Left renal pelvis (tissue), 4 donors: ENCODE measurements around the gene EXD2. TPM values are rescaled to one million over a fixed set of nuclear protein-coding genes. Genes with fewer than 3 reads are reported as not detected.
A peak's percentile ranks its signal among the peaks of the same experiment; 100 is the strongest.
"Not testable (repeated sequence)": the region's sequence is repeated elsewhere in the genome, so short reads cannot be mapped to it uniquely, and the experiment has no call there.

Experiments
- DNase-seq, 4 donors: peaks; one replicate each; pipeline ENCODE4 v3.0.0-alpha.2; 2013; ENCODE audit warnings: low read depth in 4 of 4, low spot score in 3 of 4
- polyA plus RNA-seq, 4 donors: library from polyadenylated mRNA; unstranded; fragments of 120-200 nt; gene quantifications; one replicate each; pipeline ENCODE4 v1.2.1, GENCODE V29; 2013; ENCODE audit not compliant: insufficient read length in 4 of 4

EXD2 gene, protein sequence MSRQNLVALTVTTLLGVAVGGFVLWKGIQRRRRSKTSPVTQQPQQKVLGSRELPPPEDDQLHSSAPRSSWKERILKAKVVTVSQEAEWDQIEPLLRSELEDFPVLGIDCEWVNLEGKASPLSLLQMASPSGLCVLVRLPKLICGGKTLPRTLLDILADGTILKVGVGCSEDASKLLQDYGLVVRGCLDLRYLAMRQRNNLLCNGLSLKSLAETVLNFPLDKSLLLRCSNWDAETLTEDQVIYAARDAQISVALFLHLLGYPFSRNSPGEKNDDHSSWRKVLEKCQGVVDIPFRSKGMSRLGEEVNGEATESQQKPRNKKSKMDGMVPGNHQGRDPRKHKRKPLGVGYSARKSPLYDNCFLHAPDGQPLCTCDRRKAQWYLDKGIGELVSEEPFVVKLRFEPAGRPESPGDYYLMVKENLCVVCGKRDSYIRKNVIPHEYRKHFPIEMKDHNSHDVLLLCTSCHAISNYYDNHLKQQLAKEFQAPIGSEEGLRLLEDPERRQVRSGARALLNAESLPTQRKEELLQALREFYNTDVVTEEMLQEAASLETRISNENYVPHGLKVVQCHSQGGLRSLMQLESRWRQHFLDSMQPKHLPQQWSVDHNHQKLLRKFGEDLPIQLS
- polyA plus RNA-seq = 10 to 100 TPM; 22.6 to 34.9 (median 31.8) TPM

DNA sequence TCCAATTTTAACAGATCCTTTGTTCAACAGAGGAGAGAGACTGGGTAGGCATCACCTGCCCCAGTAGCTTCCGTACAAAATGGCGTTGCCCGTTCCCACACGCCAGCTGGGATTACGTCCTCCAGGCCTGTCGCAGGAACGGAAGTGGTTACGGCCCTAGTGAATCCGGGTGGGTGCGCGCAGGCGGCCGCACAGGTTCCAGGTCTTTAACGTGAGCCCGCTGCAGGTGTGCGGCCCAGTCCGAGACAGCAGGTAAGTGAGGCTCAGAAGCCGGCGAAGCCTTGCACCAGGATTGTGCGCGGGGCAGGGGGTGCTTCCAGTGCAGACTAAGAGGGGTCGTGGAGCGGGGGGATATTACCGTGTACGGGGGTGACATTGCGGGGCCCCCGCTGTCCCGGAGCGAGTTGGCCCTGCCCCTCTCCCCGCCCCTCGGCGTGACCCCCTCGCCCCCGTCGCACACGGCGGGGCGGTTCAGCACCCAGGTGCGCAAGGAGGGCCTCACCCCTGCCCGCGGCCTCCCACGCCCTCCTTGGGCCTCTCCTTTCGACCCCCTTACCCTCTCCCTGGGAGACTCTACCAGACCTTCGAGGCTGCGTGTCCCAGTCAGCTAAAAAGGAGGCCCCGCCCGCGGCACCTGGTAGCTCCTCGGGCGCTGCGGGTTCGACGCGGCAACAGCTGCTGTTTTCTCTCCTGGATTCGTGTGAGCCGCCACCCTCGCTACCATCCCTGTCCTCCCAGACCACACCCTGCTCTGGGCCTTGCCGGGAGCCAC lies at the start of gene EXD2:
TSS of gene EXD2 (plus strand) at position 159 of the 772 bp plus-strand sequence. CDS start 17,973 bp downstream, outside the sequence.
- peak; percentile 78 to 85 (median 82) for DNase-seq

DNA sequence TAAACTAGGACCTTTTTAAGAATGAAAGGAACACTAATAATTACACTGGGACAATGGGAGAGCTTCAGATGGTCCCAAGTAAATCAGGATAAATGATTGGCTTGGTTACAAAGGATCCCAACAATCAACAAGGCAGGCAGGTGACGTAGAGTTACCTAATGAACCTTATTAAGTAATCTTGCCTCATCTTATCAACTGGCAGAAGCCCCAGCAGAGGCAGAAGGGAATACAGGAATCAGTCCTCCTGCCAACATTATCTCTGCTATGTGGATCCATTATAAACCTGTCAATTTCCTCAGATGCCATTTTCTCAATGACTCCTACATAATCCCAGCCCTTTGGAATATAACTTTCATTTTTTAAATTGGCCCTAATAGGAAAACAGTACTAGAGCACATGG lies 49.7 kb upstream of the EXD2 start:
- no peak for DNase-seq

DNA sequence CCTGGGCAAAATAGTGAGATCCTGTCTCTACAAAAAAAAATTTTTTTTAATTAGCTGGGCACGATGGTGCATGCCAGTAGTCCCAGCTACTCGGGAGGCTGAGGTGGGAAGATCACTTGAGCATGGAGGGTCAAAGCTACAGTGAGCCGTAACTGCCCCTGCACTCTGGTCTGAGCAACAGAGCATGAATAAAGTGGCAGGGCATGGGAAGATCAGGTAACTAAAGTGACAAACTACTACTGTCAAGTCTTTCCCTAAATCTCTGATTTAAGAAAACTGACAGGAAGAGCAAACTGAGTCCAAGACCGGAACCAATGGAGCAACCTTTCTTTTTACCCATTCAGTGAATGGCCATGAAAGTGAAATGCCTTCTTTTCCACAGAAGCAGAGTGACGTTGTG lies 49.2 kb upstream of the EXD2 start:
- peak in 1 of 4 donors; percentile 27 for DNase-seq

DNA sequence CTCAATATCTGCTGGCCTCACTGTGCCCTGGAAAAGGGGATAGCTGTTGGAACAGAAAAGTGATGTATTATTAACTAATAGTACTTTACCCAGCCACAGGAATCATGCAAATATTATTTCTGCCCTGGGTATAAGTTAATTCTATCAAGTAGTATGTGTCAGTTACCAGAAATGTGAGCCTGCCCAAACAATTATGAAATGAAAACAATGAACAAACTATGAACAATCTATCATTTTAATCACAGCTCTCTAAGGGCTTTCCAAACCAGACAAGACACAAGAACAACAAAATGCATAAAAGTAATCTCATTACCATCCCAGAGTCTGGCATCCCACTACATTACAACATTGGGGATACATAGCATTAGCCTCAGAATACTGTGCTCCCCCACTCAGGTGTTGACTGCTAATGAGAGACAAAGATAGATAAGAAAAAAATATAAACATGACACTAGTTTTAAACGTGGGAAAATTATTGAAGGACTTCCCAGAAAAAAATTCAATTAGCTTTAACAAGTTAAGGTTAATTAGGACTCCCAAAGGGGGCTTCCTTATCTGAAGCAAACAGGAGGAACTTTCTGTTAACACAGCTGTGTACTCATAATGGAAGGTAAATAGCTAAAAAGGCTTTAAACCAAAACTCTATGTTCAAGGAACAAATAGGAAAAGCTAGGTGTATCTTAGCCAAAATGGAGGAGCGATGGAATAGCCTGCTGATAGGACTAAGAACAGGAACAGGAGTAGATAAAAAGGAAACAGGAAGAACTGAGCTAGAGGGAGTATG lies 41.6 kb upstream of the EXD2 start:
- DNase-seq = no peak

DNA sequence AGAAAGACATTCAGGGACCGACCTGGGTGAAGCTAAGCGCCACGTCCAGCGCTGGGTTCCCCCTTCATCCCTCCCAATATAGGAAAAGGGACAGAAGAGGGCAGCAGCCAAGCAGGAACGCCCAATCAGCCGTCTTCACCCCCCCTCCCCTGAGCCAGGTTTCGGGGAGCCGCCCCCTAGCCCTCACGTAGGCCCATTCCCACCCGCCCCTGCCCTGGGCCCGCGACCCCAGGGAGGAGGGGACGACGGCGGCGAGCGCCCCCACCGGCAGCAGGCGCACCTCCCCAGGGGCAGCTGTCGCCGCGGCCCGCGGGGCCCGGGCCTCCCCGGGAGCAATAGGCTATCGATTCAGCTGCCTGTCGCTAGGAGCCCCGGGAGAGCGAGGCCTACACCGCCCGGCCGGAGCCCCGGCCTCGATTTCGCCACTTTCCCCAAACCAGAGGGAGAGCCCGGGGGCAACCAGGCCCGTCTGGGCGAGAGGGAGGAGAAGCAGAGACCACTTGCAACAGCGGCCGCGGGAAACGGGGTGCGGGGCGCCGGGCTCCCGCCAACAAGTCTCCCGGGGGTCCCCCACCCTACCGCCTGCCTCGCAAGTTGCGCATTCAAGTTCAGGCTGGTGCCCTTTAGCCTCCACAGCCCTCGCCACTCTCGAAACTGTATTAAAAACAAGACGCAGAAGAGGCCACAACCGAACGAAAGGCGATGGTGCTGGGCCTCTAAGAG lies 39.7 kb upstream of the EXD2 start:
- DNase-seq = peak; percentile 52 to 64 (median 61)

DNA sequence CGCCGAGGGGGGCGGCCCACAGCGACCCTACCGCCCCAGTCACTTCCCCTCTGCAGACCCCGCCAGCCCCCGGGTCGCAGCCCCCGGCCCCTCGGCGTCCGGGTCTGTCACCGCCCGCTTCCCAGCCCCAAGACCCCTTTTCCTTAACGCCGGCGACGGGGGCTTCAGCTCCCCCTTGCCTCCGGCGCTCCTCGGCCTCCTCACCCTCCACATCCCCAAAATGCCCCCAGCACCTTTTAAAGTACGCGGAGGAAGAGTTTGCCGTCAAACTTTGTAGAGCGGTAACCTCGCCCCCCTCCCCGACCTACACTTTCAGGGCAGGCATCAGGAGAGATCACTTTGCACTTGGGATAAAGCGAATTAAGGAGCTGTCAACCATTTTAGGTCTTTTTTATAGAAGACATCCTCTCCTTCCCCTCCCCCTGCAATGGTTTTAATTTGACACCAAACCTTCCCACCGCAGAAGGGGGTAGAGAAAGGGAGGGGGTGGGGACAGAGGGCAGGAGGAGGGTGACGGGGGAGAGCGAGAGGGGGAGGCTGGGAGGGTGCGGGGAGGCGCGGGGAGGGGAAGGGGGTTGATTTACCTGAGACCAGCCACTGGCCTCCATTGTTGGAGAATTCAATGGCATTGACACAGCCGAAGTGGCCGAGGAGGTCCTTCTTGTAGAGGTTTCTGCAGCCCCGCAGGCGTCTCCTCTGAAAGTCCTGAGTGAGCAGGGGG lies 39.0 kb upstream of the EXD2 start:
- peak; percentile 29 to 47 (median 33) for DNase-seq

DNA sequence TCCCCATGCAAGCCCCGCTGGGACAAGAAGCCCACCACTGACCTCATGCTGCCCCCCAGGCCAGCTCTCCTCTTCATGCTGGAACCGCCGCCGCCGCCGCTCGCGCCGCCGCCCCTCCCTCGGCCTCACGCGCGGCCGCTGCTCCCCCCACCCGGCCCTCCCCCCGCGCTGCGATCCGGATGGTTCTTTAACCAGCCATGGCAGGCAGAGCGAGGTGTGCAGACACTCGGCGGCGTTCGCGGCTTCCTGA lies 38.5 kb upstream of the EXD2 start, which contains the start of gene DCAF5:
TSS of gene DCAF5 (minus strand) at position 218 of the 250 bp plus-strand sequence. CDS start at position 77, 141 bp downstream.
- no peak for DNase-seq

DNA sequence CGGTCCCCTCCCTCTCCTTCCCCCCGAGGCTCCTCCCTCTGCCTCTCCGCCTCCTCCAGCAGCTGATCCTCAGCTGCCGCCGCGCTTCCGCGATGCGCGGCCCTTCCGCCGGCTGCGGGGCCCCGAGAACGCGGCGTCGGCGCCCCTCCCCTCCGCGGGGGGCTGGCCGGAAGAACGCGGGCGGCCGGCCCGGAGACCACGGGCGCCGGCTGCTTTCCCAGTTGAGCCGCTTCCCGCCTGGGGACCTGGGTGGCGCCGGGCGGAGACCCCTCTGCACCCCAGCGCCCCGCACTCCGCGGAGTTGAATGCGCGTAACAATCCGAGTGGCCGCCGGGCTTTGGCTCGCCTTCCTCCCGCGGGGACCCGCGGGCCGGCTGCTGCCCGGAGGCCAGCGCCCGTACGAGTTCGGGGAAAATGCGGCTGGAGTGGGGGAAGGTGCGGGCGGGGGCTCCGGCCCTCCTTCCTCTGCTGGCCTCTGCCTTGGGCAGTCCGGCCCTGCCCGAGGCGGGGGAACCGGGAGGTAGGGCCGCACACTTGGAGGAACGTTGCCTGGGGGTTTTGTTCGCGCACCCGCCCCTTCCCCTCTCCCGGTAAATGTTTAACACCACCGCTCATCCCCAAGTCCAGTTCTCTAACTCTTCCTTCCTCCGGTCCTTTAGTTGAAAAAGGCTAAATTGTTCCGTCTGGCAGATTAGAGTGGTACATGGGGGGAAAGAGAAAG lies 38.0 kb upstream of the EXD2 start:
- DNase-seq = peak; percentile 78 to 87 (median 82)

DNA sequence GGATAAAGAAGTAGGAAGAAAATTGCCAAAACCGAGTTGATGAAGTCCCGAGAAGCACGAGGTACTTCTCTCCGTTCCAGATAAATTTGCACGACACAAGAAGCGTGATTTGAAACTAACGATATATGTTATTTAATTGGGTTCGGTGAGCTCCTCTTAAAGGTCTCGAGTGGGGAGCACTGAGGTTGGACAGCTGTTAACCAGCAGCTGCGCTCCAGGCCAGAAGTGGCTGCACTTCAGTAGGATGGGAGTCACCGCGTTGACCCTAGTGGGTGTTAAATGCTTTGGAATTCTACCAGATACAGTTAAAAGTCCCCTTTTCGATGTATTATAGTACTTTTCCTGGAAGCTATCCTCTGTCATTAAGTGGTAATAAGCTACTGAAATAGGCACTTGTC lies 37.4 kb upstream of the EXD2 start:
- DNase-seq = peak in 2 of 4 donors; percentile 18 to 29

DNA sequence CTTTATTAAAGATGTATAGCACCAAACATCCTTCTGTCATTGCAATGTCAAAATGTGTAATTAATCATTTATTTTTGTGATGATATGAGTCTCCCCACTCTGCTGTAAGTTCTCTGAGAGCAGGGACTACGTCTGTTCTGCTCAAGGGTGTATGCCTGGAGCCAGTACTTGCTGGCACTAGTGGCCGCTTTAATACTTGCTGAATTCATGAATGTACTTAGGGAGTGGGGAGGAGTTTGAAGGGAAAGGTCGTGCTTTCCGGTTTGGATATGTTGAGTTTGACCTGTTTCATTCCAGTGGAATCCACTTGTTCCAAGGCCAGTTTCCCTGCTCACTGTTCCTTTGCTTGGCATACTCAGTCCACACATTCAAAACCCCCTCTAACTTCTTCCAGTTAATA lies 36.5 kb upstream of the EXD2 start:
- DNase-seq = peak in 2 of 4 donors; percentile 16 to 17

DNA sequence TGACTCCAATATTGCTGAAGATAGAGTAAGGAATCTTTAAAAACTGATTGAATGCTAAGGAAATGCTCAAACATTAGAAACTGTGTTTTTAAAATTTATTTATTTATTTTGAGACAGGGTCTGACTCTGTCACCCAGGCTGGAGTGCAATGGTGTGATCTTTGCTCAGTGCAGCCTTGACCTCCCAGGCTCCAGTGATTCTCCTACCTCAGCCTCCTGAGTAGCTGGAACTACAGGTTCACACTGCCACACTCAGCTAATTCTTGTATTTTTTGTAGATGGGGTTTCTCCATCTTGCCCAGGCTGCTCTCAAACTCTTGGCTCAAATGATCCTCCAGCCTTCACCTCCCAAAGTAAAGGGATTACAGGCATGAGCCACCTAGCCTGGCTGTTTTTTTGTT lies 35.1 kb upstream of the EXD2 start:
- DNase-seq = no peak

DNA sequence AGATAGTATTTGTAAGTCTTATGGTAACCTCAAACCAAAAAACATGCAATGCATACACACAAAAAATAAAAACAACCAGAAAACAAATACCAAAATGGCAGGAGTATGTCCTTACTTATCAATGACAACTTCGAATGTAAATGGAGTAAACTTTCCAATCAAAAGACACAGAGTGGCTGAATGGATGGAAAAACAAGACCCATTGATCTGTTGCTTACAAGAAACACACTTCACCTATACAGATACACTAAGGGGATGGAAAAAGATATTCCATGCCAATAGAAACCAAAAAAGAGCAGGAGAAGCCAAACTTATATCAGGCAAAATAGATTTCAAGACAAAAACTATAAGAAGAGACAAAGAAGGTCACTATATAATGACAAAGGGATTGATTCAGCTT lies 29.7 kb upstream of the EXD2 start:
- DNase-seq = no peak

DNA sequence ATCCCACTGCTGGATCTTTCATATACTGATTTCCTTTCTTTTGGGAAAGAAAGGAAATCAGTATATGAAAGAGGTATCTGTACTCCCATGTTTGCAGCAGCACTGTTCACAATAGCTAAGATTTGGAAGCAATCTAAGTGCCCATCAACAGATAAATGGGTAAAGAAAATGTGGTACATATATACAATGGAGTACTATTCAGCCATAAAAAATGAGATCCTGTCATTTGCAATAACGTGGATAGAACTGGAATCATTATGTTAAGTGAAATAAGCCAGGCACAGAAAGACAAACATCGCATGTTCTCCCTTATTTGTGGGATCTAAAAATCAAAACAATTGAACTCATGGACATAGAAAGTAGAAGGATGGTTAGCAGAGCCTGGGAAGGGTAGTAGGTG lies 25.5 kb upstream of the EXD2 start:
- not testable (repeated sequence) for DNase-seq

DNA sequence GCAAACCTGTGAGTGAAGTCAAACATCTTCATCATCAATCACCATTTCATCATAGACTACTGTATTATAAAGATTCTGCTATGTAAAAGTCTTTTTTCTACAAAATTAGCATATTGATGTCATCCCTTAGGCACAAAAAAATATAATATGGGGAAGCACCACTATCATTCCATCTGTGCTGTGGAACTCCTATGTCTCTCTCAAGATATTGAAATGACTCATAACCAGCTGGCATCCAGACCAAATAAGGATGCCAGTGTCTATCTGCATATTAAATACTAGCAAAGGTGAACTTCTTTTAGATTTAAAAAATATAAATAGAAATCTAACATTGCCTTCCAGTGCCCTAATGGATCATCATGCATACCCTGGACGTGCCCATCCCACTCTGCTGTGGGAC lies 20.5 kb upstream of the EXD2 start:
- DNase-seq = no peak

DNA sequence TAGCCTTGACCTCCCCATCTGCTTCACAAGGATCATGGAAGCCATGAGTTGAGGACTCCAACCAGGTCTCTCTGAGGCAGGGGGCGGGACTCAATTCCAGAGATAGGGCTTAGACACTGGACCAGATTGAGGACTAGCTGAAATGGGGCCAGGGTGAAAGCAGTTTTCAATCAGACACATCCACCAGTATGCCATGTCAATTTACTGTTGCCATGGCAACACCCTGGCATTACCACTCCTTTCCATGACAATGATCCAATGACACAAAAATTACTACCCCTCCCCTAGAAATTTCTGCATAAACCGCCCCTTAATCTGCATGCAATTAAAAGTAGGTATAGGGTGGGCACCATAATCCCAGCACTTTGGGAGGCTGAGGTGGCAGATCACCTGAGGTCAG lies 19.7 kb upstream of the EXD2 start:
- DNase-seq = no peak

DNA sequence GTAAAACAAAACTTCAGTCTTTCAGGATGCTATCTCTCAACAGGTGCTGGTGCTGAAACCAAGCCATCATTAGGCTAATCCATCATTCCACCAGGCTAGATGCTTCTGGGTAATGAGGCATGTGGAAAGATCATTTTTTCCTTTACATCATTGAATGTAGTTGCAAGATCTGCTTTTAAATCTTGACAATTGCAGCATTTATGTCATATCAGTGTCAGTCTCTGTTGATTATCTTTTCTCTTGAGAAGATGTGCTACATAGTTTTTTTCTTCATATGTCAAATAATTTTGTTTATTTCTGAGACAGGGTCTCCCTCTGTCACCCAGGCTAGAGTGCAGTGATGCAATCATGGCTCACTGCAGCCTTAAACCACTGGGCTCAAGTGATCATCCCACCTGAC lies 16.2 kb upstream of the EXD2 start:
- DNase-seq = no peak

DNA sequence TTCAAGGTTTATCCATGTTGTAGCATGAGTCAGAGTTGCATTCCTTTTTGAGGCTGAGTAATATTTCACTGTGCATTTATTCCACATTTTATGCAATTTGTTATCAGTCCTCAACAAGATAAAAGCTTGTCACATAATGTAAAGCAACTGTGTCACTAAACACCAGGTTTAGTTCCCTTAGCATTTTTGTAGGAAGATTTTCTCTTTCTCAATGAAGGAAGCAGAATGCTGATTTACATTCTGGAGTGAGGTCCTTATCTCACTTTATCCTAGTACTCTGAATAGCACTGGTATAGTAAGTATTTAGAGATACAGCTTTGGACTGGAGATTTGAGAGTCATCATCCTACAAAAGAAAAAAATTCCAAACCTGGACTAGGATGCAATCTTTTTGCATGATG lies 9.8 kb upstream of the EXD2 start:
- no peak for DNase-seq

DNA sequence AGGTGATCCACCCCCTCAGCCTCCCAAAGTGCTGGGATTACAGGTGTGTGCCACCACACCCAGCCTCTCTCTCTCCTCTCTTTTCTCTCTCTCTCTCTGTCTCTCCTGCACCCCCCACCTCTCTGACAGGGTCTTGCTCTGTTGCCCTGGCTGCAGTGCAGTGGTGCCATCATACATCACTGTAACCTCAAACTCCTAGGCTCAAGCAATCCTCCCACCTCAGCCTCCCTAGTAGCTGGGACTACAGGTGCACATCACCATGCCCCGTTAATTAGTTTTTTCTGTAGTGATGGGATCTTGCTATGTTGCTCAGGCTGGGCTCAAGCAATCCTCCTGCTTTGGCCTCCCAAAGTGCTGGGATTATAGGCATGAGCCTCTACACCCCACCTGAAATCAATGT lies 8.7 kb upstream of the EXD2 start:
- not testable (repeated sequence) for DNase-seq

DNA sequence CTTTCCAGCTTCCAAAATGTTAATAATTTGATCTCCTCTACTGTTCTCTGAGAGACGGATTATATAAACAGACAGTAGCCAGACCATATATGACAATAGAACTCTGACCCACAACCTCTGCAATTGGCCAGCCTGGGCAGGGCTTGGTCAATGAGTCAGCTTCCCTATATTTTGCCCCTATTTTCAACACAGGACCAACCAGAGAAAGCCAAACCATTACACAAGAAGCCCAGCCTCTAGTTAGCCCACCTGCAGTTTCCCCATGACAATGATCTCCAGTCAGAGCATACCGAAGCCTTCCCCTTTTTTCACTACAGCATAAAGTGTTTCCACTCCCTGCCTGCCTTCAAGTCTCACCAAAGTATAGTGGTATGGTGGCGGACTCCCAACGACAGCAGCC lies 7.6 kb upstream of the EXD2 start:
- no peak for DNase-seq
